T-helper 1 cell treated with Interleukin-12 subunit alpha and Interleukin-12 subunit beta and Interleukin-4 antibody, amounts not matched to agents 30 ng/mL and 1 ng/mL, for 36 hours (primary cell): ENCODE data around the gene WNK2. TPM values are rescaled to one million over a fixed set of nuclear protein-coding genes. Genes with fewer than 3 reads are reported as not detected.

Experiments
- intact Hi-C: fragments of 100-400 bp; cut with micrococcal nuclease; formaldehyde crosslinking; loops from one replicate; pipeline ENCODE4 v1.15.1; 2024
- total RNA-seq: library from RNA; stranded (reverse); gene quantifications from 2 replicates; pipeline ENCODE4 v1.2.3, GENCODE V29; 2022

Gene WNK2
- total RNA-seq, 1 donor from 2014 or later = 0.22 TPM

DNA sequence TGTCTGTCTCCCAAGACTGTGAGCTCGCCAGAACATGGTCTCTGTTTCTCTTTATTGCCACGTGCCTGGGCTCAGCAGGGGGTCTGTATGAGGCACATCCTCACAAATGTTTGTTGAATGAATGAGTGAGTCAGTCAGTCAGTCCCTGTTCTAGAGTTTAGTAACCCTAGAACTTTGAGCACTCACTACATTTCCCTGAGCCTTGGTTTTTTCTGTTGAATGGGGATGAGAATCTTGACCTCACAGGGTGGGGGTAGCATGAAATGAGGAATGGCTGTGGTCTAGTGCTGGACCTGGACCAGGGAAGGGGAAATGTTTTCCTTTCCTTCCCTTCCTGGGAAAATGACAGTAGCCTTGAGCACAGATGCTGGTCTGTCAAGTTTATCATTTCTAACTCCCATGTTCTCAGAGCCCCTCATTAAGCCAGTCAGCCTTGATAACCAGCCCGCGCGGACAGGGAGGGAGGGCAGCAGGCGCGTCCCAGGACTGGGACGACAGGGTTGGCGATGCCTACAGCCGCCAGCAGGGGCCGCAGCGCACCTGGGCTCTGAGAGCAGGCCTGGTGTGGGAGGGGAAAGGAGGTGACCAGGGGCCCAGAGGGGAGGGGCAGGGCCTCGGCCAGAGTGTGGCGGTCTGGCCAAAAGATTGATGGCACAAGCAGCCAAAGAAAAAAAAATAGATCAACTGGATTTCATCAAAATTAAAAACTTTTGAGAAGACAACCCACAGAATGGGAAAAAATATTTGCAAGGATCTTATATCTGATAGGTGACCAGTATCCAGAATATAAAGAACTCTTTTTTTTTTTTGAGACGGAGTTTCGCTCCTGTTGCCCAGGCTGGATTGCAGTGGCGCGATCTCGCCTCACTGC is 24.1 kb upstream of the WNK2 start:
- intact Hi-C loops = loop anchor here (1.0 to 5.0 kb wide), 5 partner anchors 51 to 803 kb away; partner anchors contain the start of genes FAM120A and FAM120AOS

DNA sequence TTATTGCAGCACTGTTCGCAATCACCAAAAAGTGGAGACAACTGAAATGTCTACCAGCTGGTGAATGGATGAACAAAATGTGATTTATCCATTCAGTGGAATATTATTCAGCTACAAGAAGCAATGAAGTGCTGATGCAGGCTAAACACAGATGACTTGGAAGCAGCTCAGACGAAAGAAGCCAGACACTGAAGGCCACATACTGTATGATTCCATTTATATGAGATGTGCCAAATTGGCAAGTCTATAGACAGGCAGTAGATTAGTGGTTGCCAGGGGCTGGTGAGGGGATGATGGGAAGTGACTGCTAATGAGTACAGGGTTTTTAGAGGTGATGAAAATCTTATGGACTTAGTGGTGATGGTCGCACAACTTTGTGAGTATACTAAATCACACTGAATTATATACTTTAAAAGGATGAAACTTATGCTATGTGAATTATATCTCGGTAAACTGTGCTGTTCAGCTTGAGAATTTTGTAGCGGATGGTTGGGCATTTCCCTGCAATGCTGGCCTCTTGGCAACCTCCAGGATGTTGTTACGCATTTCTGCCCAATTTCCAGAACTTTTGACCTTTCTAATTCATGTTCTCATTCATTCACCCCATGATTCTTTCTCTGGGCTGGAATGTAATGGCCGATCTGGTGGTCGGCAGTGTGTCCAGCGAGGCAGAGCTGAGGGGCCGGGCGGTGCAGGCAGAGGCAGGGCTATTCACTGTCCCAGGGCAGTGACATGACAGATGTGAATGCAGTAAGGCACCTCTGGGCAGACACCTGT is 22.0 kb upstream of the WNK2 start:
- intact Hi-C loops = no loop called here

DNA sequence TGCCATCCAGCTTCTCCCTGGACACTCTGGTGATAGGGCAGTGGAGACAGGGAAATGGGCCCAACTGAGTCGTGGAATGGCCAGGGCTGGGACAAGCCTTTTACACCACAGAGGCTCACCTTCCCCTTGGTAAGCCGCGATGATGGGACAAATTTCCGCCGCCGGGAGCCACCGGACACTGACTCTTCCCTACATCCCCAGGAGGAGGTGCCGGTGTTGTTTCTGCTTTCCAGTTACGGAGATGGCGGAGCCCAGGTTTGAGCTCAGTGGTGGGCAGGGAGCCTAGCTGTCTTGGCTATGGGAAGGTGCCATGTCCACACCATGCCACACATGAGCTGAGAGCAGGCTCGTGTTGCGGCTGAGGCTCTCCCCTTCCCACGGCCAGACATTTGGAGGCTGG is 19.9 kb upstream of the WNK2 start:
- intact Hi-C loops = no loop called here

DNA sequence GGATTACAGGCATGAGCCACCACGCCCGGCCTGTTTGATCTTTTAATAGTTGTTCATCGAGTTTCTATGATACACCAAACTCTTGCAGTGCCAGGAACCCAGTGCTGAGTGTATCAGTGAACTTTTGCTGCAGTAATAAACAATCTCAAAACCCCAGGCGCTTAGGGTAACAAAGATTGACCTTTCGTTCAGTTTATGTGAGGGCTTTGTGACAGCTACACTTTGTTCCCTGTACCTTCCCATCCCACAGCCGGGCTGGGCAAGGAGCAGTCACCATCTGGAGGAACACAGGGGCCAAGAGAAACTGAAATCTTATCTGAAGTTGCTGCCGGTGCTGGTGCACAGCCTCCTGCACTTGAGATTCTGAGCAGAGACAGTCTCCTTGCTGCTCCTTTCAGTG is 17.2 kb upstream of the WNK2 start:
- intact Hi-C loops = no loop called here

DNA sequence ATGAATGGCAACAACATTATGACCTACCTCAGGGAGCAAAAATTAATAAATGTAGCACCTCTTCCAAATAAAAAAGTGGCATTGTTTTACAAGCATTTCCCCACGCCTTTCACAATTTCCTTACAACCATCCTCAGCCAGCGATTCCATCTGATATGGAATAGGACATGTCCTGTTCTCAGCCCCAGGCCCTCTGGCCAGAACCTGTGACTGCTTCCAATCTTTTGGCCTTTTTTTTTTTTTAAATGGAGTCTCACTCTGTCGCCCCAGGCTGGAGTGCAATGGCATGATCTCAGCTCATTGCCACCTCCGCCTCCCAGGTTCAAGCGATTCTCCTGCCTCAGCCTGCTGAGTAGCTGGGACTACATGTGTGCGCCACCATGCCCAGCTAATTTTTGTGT is 16.8 kb upstream of the WNK2 start:
- intact Hi-C loops = no loop called here

DNA sequence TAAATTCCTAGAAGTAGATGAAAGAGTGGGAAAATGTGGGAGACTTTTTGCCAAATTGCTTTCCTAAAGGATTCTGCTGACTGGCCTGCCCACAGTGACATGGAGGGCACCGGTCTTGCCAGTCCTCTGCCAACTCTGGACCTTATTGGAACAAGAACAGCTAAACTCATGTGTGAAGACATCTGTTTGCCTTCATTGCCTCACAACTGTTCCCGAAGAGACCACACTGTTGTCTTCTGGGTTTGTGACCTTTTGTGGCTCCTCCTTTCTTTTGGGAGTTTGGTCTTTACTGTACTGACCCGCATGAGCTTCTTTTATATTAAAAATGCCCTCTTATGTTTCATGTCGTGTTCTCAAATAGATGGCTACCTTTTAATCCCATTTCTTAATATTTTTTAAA is 16.1 kb upstream of the WNK2 start:
- intact Hi-C loops = no loop called here

DNA sequence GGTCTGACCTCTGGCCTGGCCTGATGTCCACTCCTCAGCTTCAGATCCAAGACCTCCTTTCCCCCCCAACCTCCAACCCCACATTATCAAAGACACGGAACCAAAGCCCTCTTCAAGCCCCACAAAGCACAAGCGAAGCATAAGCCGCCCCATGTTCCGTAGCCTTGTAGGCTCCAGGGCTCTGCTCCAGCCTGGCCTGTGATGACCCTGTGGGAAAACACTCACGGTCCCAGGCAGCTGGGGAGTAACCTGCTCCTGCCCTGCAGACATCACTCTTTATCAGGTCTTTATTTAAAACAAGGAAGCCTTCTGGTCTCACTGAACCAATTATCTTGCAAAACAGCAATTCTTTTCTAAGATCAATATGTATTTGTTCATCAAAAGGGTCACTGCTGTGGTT is 15.4 kb upstream of the WNK2 start:
- intact Hi-C loops = no loop called here

DNA sequence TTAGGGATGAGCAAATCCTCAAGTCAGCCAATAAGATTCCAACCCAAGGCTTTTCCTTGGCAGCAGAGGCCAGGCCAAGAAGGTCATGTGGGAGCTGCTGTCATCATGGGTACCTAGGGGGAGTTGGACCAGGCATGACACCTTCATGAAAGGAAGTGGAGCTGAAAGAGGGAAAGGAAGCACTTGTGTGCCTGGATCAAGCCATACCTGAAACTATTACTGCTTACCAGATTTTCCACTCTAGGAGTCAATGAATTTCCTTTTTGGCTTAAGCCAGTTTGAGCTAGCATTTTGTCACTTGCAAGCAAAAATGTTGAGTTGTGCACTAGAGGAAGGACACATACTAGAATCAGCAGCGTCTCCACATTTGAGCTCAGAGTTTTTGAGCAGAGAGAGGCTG is 14.5 kb upstream of the WNK2 start:
- intact Hi-C loops = no loop called here

DNA sequence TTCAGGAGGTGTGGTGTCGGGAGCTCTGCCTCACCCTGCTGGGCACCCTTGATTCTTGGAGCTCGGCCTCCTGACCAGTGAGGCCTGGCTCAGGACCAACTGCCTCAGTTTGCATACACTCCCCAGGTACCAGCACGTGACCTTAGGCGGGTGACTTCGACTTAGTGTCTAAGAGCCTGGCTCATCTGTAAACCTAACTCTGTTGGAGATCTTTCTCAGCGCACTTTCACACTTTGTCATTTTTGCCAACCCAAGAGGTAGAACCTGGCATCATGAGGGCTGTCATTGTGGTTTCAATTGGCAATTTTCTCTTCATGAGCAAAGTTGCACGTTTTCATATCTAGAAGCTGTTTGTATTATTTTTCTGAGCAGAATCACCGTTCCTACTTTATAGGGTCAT is 13.4 kb upstream of the WNK2 start:
- intact Hi-C loops = no loop called here

DNA sequence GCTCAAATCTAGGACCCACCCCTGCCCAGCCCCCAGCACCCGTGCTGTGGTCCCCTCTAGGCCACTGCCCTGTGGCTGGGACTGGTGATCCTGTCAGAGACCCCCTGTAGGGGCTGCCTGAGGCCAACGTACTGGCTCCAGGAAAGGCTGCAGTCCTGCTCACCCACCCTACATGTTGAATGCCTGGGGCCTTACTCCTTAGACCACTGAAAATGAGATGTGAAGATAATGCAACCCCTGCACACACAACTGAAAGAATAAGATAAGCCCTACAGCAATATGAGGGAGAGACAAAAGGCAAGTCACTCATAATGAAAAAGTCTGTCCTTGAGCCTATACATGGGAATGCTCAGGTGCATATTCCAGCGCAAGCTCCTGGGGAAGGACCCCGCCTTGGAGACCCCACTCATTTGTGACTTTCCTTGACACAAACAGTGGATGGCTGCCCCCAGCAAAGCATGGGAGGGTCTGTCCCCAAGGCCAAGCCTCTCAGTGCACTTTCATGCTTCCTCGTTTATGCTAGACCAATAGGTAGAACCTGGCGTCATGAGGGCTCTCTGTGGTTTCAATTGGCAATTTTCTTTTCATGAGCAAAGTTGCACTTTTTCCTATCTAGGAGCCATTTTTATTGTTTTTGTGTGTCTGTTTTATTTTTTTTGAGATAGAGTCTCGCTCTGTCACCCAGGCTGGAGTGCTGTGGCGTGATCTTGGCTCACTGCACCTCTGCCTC is 12.5 kb upstream of the WNK2 start:
- intact Hi-C loops = no loop called here

DNA sequence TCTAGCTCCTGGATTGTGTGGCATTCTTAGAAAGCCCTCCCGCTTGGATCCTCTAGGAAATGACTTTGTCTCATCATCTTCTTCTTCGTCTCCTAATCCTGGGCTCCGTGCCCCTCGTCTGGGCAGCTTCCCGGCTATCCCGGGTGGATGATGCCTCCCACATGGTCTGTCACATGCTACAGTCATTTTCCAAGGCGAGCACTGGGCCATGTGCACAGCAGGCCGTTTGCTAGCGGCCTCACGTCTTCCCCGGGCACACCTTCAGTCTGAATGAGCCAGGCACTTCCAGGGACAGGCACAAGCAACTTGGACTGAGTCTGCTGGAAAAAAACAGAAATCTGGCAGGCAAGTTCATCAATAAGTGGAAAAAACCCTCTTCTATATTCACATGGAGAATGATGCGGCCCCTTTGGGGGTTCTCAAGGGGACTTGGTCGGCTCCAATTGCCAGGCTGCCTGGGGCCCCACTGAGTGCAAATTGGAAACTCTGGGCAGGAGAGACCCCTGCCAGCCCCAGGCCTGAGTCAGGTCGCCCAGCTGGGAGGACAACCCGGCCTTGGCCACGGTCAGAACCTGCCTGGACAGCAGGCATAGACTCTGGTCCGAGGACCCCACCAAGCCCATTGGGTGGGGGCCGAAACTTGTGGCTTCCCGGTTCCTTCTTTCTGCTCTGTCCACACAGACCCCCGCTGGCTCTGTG is 11.1 kb upstream of the WNK2 start:
- intact Hi-C loops = no loop called here

DNA sequence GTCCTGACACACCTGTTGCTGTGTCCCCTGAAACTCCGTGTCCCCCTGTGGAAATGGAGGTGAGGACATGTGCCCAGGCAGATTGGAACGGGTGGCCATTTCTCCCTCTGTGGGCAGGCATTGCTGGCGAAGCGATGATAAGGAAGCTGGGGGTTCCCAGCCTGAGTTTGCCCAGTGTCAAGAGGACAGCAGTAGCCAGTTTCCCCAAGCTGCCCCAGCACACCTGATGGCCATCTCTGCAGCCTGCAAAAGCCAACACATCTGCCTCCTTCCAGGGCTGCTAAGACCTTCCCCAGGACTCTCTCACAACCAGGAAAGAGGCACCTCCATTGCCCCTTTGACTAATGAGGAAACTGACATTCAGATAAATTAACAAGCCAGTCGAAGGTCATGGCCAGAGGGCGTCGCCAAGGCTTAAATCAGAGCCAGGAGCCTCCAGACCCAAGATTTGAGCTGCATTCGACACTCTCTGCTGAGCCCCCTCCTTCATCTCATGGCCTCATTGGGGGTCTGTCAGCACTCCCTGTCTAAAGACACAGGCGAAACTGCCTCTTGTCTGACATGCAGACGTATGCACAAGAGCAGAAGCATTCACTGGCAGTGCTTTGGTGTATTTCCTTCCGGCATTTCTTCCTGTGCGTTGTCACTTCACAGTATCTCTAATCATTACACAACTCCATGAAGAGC is 10.4 kb upstream of the WNK2 start:
- intact Hi-C loops = no loop called here

DNA sequence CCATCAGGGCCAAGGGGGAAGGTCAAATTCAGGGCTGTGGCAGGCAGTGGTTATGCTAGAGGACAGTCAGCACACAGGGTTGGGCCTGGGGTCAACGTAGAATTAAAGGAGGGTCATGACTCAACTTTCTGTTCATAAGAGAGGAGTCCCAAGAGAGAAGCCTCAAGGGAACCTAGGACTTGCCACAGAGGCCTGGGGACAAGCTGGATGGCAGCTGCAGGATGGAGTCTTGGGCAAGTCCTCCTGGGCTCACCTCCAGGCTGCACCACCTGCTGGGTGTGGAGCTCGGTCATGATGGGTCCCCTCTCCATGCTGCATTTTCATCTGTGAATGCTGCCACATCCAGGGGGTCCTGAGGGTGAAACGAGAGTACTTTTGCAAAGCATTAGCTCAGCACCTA is 9.0 kb upstream of the WNK2 start:
- intact Hi-C loops = no loop called here

DNA sequence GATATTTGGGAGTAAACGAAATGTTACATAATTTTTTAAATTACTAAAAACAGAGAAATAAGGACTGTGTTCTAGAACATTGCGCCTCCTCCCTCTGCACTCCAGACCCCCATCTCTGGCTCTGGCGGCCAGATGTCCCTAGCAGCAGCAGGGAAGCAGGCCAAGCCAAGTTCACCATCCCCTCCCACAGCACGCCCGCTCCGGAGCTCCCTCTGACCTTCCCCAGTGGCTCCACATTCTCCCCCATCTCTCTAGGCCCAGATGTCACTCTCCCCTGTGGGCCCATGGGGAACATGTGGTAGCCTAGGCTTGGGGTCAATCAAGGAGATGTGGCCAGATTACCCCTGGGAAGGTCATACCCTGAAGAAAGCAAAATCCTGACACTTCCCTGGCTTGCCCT is 6.3 kb upstream of the WNK2 start:
- intact Hi-C loops = no loop called here

DNA sequence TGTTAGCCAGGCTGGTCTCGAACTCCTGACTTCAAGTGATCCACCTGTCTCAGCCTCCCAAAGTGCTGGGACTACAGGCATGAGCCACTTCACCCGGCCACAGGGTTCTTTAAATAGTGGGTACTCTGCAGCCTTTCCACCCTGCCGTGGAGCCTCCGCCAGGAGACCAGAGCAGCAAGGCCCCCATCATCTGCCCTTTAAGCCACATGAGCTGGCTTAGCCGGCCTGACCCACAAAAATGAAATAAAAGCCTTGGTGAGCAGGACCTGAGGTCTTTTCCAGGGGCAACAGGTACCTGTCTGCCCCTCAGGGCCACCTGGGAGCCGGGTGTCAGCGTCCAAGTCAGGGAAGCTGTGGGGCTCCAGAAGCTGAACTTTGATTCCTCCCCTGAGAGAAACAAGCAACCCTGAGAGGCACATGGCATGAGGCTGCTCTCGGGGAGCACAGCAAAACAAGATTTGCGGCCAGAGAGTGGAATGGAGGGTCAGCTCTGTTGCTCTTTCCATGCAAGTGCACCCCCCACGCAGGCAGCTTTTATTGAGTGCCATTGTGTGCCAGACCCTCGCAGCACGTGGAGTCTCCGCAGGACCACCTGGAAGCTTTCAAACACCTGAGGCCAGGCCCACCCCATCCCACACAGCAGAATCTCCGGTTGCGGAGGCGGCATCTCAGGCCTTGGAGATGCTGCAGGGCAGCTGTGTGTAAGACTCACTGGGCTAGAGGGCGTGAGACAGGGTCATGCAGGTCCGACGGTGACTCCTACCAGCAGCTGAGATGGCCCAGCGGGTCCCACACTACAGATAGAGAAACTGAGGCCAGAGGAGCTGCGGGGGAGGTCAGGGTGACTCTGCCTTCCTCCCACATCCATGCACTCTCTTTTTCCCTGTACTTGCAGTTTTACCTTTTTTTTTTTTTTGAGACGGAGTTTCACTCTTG is 4.8 kb upstream of the WNK2 start:
- intact Hi-C loops = no loop called here

DNA sequence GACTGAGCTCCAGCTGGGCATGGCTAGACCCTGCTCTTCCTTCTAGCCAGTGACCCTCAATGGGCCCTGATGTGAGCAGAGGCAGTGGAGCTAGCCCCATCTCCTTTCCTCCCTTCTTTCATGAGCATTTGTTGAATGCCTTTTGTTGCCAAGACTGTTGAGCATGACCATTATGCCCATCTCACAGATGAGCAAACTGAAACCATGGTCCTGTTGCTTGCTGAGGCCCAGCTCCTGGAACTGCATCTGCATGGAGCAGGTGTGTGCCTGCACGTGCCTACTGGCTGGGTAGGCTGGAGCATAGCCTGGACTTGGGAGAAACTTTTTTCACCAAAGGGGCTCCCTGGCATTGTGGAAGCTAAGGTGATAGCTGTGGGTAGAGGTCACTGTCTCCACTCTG is 3.0 kb upstream of the WNK2 start:
- intact Hi-C loops = no loop called here

DNA sequence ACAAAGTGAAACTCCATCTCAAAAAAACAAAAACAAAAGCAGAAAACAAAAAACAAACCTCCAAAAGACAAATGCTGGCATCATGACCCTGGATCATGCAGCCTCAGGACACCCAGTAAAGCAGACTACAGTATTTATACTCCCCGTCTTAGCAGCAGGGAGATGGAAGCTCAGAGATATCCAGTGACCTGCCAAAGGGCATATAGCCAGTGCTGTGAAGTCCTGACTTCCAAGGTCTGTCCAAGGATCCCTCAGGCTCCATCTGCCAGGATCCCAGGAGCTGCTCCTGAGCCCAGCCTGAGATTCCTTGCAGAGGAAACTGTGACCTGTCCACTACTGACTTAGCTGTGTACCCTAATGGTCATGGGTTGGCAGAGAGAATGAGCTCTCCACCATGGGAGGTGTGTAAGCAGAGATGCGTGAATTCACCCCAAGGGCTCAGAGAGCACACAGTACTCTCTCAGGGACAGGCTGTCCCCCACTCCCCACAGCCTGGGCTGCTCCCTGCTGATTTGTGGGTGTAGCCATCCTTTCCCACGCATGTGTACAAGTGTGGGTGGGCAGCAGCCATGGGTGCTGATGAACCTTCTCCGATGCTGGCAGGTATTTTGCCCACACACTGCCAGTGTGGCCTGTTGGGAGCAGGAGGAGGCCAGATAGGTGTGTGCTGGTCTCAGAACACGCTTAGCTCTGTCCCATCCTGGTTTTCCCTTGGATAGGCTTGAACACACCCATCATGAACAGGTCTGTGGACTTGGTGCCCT is 2.1 kb upstream of the WNK2 start:
- intact Hi-C loops = no loop called here

DNA sequence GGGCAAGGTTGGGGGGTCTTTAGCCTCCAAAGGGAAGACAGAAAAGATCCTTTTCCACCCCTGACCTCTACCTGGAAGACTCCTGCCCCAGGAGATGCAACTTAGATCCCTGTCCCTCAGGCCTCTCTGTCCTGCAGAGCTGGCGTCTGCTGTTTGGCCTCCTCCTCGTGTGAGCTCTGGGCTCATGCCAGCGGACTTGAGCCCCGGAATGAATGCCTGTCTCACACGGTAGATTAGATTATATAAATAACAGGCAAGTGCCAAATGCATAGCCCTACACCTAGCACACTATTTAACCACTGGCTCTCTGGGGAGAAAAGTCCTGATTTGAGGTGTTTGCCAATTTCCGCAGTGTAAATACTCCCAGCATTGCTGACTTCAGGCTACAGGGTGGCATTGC is 1.4 kb upstream of the WNK2 start:
- intact Hi-C loops = no loop called here

DNA sequence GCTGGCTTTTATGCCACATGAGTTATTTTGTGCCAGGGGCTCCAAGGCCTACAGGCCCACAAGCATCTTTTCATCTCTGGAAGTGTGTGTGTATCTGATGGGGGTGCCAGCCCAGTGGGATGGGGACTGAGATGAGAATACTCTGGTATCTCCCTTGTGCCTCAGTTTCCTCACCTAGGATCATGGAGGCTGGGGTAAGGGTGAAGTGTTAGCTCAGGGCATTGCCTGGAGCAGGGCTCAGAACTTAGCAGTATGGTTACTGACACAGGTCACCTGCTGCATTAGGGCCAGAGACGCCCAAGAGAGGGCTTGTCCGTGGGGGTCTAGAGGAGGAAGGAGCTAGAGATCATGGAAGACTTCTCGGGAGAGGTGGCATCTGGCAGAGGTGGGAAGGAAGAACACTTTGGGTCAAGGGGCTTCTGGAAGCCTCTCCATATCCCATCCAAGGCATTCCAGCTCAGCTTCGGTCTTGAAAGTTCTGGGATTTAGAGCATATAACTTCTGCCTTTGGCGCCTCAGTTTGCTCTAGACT is 742 bp upstream of the WNK2 start:
- intact Hi-C loops = no loop called here
